Prostate gland (tissue), 2 donors: ENCODE data around the gene HTRA2.

Source experiments
- POLR2A ChIP-seq: fragments of 450-650 bp; IDR thresholded peaks from one replicate; pipeline ENCODE4 v1.6.1; 2016; ENCODE audit warnings: antibody characterized with exemption, mild to moderate bottlenecking
- POLR2AphosphoS5 ChIP-seq: sonication (generic); formaldehyde crosslinking; IDR thresholded peaks from one replicate; pipeline ENCODE4 v1.6.1; 2017; ENCODE audit warnings: antibody characterized with exemption
- TF ChIP-seq, protein P1 (sequence below), 4 experiments: fragments of 200-600 bp in 2 of 4; fragments of 450-650 bp in 2 of 4; sonication (generic) in 2 of 4; IDR thresholded peaks; 1 replicate in 3 of 4; 2 replicates in 1 of 4; pipeline ENCODE4 v1.5.1; 2016 to 2019; ENCODE audit warnings: antibody characterized with exemption in 4 of 4, mild to moderate bottlenecking in 2 of 4, moderate library complexity in 2 of 4

DNA sequence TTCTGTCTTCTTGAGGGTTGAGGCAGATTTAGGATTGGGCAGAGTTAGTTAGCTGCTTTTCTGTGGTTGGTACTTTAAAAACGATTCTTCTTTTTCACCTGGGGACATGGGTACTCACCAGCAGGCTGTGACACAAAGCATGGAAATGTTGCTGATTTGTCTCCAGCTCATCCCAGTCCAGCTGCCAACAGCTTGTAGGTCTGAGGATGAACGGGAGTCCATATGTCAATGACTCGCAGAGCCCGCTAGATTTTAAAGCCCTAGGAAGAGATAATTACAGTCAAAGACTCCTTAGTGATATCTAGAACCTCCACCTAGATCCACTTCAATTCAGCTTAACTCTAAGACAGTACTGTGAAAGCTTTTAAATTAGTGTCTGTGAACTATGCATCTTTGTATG lies 45.6 kb downstream of the HTRA2 start:
- TF ChIP-seq, protein P1, sequence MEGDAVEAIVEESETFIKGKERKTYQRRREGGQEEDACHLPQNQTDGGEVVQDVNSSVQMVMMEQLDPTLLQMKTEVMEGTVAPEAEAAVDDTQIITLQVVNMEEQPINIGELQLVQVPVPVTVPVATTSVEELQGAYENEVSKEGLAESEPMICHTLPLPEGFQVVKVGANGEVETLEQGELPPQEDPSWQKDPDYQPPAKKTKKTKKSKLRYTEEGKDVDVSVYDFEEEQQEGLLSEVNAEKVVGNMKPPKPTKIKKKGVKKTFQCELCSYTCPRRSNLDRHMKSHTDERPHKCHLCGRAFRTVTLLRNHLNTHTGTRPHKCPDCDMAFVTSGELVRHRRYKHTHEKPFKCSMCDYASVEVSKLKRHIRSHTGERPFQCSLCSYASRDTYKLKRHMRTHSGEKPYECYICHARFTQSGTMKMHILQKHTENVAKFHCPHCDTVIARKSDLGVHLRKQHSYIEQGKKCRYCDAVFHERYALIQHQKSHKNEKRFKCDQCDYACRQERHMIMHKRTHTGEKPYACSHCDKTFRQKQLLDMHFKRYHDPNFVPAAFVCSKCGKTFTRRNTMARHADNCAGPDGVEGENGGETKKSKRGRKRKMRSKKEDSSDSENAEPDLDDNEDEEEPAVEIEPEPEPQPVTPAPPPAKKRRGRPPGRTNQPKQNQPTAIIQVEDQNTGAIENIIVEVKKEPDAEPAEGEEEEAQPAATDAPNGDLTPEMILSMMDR (IDR thresholded peaks at IDR 0.05): no peak
- TF ChIP-seq POLR2AphosphoS5: no peak
- no peak for TF ChIP-seq POLR2A
